ENCODE results near the gene GKAP1.

DNA sequence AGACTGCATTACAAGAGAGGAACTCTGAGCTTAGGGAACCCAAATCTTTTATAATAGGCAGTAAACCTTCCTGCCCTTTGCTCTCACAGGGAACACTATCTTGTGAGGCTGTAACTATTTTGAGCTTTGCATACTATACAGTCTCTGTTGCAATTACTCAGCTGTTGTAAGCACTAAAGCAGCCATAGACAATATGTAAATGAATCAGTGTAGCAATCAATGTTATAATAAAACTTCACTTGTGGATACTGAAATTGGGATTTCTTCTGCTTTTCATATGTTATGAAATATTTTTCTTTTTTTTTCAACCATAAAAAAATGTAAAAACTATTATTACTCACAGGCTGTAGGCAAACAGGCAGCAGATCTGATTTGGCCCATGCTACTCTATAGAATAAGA, 93.1 kb downstream of the GKAP1 start:
- TF ChIP-seq, protein P1, sequence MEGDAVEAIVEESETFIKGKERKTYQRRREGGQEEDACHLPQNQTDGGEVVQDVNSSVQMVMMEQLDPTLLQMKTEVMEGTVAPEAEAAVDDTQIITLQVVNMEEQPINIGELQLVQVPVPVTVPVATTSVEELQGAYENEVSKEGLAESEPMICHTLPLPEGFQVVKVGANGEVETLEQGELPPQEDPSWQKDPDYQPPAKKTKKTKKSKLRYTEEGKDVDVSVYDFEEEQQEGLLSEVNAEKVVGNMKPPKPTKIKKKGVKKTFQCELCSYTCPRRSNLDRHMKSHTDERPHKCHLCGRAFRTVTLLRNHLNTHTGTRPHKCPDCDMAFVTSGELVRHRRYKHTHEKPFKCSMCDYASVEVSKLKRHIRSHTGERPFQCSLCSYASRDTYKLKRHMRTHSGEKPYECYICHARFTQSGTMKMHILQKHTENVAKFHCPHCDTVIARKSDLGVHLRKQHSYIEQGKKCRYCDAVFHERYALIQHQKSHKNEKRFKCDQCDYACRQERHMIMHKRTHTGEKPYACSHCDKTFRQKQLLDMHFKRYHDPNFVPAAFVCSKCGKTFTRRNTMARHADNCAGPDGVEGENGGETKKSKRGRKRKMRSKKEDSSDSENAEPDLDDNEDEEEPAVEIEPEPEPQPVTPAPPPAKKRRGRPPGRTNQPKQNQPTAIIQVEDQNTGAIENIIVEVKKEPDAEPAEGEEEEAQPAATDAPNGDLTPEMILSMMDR (IDR thresholded peaks at IDR 0.05): no peak
- TF ChIP-seq OVOL2 (CRISPR knock-in tag; IDR thresholded peaks at IDR 0.05; ENCODE audit: borderline replicate concordance): no peak
- TF ChIP-seq CREB1 (CRISPR knock-in tag; IDR thresholded peaks at IDR 0.05): no peak
- TF ChIP-seq, protein P2, sequence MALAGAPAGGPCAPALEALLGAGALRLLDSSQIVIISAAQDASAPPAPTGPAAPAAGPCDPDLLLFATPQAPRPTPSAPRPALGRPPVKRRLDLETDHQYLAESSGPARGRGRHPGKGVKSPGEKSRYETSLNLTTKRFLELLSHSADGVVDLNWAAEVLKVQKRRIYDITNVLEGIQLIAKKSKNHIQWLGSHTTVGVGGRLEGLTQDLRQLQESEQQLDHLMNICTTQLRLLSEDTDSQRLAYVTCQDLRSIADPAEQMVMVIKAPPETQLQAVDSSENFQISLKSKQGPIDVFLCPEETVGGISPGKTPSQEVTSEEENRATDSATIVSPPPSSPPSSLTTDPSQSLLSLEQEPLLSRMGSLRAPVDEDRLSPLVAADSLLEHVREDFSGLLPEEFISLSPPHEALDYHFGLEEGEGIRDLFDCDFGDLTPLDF (CRISPR knock-in tag; IDR thresholded peaks at IDR 0.05): no peak
- no peak for TF ChIP-seq FOXP1 (CRISPR knock-in tag; IDR thresholded peaks at IDR 0.05; ENCODE audit: borderline replicate concordance)
- TF ChIP-seq FOXK1 (CRISPR knock-in tag; IDR thresholded peaks at IDR 0.05): no peak

Data from WTC11 (cell line).